H1 (cell line): ENCODE results near the gene KRT83. TPM values are rescaled to one million over a fixed set of nuclear protein-coding genes. Genes with fewer than 3 reads are reported as not detected.

ENCODE experiments used
- CTCF ChIA-PET: fragments of 300-600 bp; sonication (Branson Sonifier 250); formaldehyde crosslinking; loops from one replicate; lab custom pipeline; 2021; ENCODE audit not compliant: partially characterized antibody; lab: Charles Lee
- POLR2A ChIA-PET: fragments of 300-600 bp; sonication (Branson Sonifier 250); formaldehyde crosslinking; loops from one replicate; lab custom pipeline; 2021; ENCODE audit warnings: inconsistent platforms; ENCODE audit not compliant: partially characterized antibody; lab: Charles Lee
- DNase-seq, 2 experiments: peaks; one replicate each; pipeline versions ENCODE4 v3.0.0 to v3.0.0-alpha.2; 2010 to 2022; ENCODE audit warnings: low spot score in 2 of 2, low read depth in 1 of 2, mixed read lengths in 1 of 2
- FAIRE-seq: peaks from 2 replicates; lab custom pipeline; 2011; peaks lifted over from hg19 to GRCh38; lab: Jason Lieb, UNC
- H2AFZ ChIP-seq: 2 replicates; pipeline ENCODE4 v1.8.1; 2012; ENCODE audit warnings: low read length, inconsistent platforms
- H2AK5ac ChIP-seq: 2 replicates; pipeline ENCODE4 v1.6.1; 2013; ENCODE audit warnings: low read depth, low read length
- H2BK120ac ChIP-seq: replicated peaks from 2 replicates; pipeline ENCODE3; 2013; ENCODE audit warnings: low read depth, low read length, inconsistent platforms
- H2BK12ac ChIP-seq: 2 replicates; pipeline ENCODE4 v1.6.1; 2013; ENCODE audit warnings: low read depth, low read length
- H2BK15ac ChIP-seq: 2 replicates; pipeline ENCODE4 v1.6.1; 2013; ENCODE audit warnings: low read length
- H2BK20ac ChIP-seq: 2 replicates; pipeline ENCODE4 v1.6.1; 2013; ENCODE audit warnings: low read length
- H2BK5ac ChIP-seq: 2 replicates; pipeline ENCODE4 v1.6.1; 2013; ENCODE audit warnings: low read depth, low read length
- H3K14ac ChIP-seq: 2 replicates; pipeline ENCODE4 v1.6.1; 2013; ENCODE audit warnings: inconsistent platforms; ENCODE audit not compliant: insufficient read length
- H3K18ac ChIP-seq: 2 replicates; pipeline ENCODE4 v1.6.1; 2013; ENCODE audit warnings: low read length; ENCODE audit errors: extremely low read depth
- H3K23ac ChIP-seq: 2 replicates; pipeline ENCODE4 v1.6.1; 2013; ENCODE audit warnings: inconsistent platforms; ENCODE audit not compliant: insufficient read length
- H3K23me2 ChIP-seq: 2 replicates; pipeline ENCODE4 v1.6.1; 2013; ENCODE audit warnings: low read depth, low read length
- H3K27ac ChIP-seq: 2 replicates; pipeline ENCODE4 v1.6.1; 2011; ENCODE audit warnings: low read depth, low read length, inconsistent platforms
- H3K27me3 ChIP-seq, 4 experiments: replicated peaks in 1 of 4; 1 replicate in 1 of 4; 2 replicates in 3 of 4; pipeline versions ENCODE4 v1.6.1 to v1.8.1; 2011 to 2013; ENCODE audit warnings: low read length in 3 of 4, mild to moderate bottlenecking in 3 of 4, inconsistent platforms in 2 of 4, mixed read lengths in 2 of 4, moderate library complexity in 1 of 4; ENCODE audit not compliant: control insufficient read depth in 3 of 4, insufficient read depth in 3 of 4; ENCODE audit errors: extremely low read depth in 1 of 4
- H3K36me3 ChIP-seq, 4 experiments: 2 replicates each; pipeline versions ENCODE4 v1.6.1 to v1.8.1; 2011 to 2013; ENCODE audit warnings: mild to moderate bottlenecking in 4 of 4, low read length in 3 of 4, moderate library complexity in 2 of 4, control low read depth in 1 of 4, inconsistent platforms in 1 of 4; ENCODE audit not compliant: insufficient read depth in 4 of 4, control insufficient read depth in 2 of 4
- H3K4ac ChIP-seq: replicated peaks from 2 replicates; pipeline ENCODE3; 2013; ENCODE audit warnings: low read length, low read depth, mixed read lengths, inconsistent platforms; ENCODE audit not compliant: insufficient read length
- H3K4me1 ChIP-seq, 4 experiments: replicated peaks in 1 of 4; 1 replicate in 1 of 4; 2 replicates in 3 of 4; pipeline versions ENCODE4 v1.6.1 to v1.8.1; 2011 to 2013; ENCODE audit warnings: low read length in 3 of 4, inconsistent platforms in 2 of 4, mixed read lengths in 1 of 4; ENCODE audit not compliant: insufficient read depth in 4 of 4, control insufficient read depth in 3 of 4
- H3K4me2 ChIP-seq, 2 experiments: 2 replicates each; pipeline versions ENCODE4 v1.6.1 to v1.8.1; 2011 to 2013; ENCODE audit warnings: low read depth in 2 of 2, low read length in 2 of 2, control low read depth in 1 of 2, inconsistent platforms in 1 of 2, mild to moderate bottlenecking in 1 of 2; ENCODE audit not compliant: insufficient read depth in 1 of 2
- H3K4me3 ChIP-seq, 4 experiments: fragments of 200-600, 300-600 bp in 1 of 4; sonication (generic), shearing (Covaris generic), sonication (Bioruptor Twin) in 1 of 4; 2 replicates each; pipeline versions ENCODE4 v1.5.1 to v1.8.1; 2011 to 2016; ENCODE audit warnings: low read length in 4 of 4, low read depth in 3 of 4, control low read depth in 2 of 4, inconsistent platforms in 2 of 4, mild to moderate bottlenecking in 2 of 4, mixed read lengths in 1 of 4, moderate library complexity in 1 of 4; ENCODE audit not compliant: insufficient read depth in 2 of 4; ENCODE audit errors: extremely low read depth in 1 of 4
- H3K56ac ChIP-seq: replicated peaks from 2 replicates; pipeline ENCODE3; 2013; ENCODE audit warnings: low read depth, mild to moderate bottlenecking, mixed read lengths, low read length, inconsistent platforms; ENCODE audit not compliant: insufficient read length
- H3K79me1 ChIP-seq: 2 replicates; pipeline ENCODE4 v1.6.1; 2013; ENCODE audit warnings: low read depth, low read length, control low read depth
- H3K79me2 ChIP-seq, 2 experiments: 2 replicates each; pipeline versions ENCODE4 v1.6.1 to v1.8.1; 2012 to 2013; ENCODE audit warnings: low read length in 2 of 2, mild to moderate bottlenecking in 2 of 2, inconsistent platforms in 1 of 2; ENCODE audit not compliant: insufficient read depth in 2 of 2, control insufficient read depth in 1 of 2
- H3K9ac ChIP-seq, 4 experiments: replicated peaks in 1 of 4; 1 replicate in 1 of 4; 2 replicates in 3 of 4; pipeline versions ENCODE4 v1.6.1 to v1.8.1; 2011 to 2013; ENCODE audit warnings: low read depth in 3 of 4, low read length in 3 of 4, control low read depth in 2 of 4, mild to moderate bottlenecking in 2 of 4, moderate library complexity in 2 of 4, inconsistent platforms in 1 of 4; ENCODE audit errors: extremely low read depth in 1 of 4
- H3K9me3 ChIP-seq, 2 experiments: 2 replicates each; pipeline versions ENCODE4 v1.6.1 to v1.8.1; 2012 to 2013; ENCODE audit warnings: mild to moderate bottlenecking in 2 of 2, moderate library complexity in 2 of 2, control low read depth in 1 of 2, inconsistent platforms in 1 of 2, low read depth in 1 of 2, low read length in 1 of 2, mixed read lengths in 1 of 2; ENCODE audit not compliant: insufficient read depth in 2 of 2
- H4K20me1 ChIP-seq, 2 experiments: replicated peaks in 1 of 2; 2 replicates each; pipeline versions ENCODE3 to v1.8.1; 2011 to 2013; ENCODE audit warnings: inconsistent platforms in 2 of 2, low read length in 2 of 2, mild to moderate bottlenecking in 1 of 2; ENCODE audit not compliant: insufficient read depth in 2 of 2, control insufficient read depth in 1 of 2
- H4K5ac ChIP-seq: 2 replicates; pipeline ENCODE4 v1.6.1; 2013; ENCODE audit warnings: low read length, low read depth, mixed read lengths, inconsistent platforms; ENCODE audit not compliant: insufficient read length
- H4K8ac ChIP-seq: 2 replicates; pipeline ENCODE4 v1.8.0; 2013; ENCODE audit warnings: mild to moderate bottlenecking, moderate library complexity, low read length, inconsistent platforms; ENCODE audit not compliant: insufficient read depth; ENCODE audit errors: extremely low read depth
- H4K91ac ChIP-seq: replicated peaks from 2 replicates; pipeline ENCODE3; 2013; ENCODE audit warnings: low read length, mixed read lengths, inconsistent platforms; ENCODE audit not compliant: insufficient read length
- ATF2 ChIP-seq: IDR thresholded peaks from 2 replicates; pipeline ENCODE4 v1.6.1; 2012; ENCODE audit warnings: low read length, inconsistent platforms
- CBX8 ChIP-seq: fragments of 300-800, 300-1000 bp; sonication (generic); IDR thresholded peaks from 2 replicates; pipeline ENCODE4 v1.7.1; 2016; ENCODE audit warnings: low read depth, low read length, borderline replicate concordance
- CHD2 ChIP-seq: IDR thresholded peaks from 2 replicates; pipeline ENCODE4 v1.6.1; 2012; ENCODE audit warnings: low read length, improper control_type of control experiment
- EGR1 ChIP-seq: IDR thresholded peaks from 2 replicates; pipeline ENCODE4 v1.6.1; 2011; ENCODE audit warnings: low read depth, low read length, borderline replicate concordance
- GABPA ChIP-seq: IDR thresholded peaks from 2 replicates; pipeline ENCODE4 v1.6.1; 2011; ENCODE audit warnings: mild to moderate bottlenecking, low read length, moderate library complexity, borderline replicate concordance; ENCODE audit not compliant: insufficient read depth
- NANOG ChIP-seq: IDR thresholded peaks from 2 replicates; pipeline ENCODE4 v1.6.1; 2011; ENCODE audit warnings: low read length, low read depth, mild to moderate bottlenecking, inconsistent platforms; ENCODE audit not compliant: insufficient read depth, poor library complexity, severe bottlenecking
- PHF8 ChIP-seq: fragments of 200-600 bp; sonication (generic); conservative IDR thresholded peaks from 2 replicates; pipeline ENCODE4 v1.7.1; 2012; ENCODE audit warnings: low read depth, mild to moderate bottlenecking, inconsistent platforms, low read length, moderate library complexity
- RAD21 ChIP-seq, 2 experiments: IDR thresholded peaks in 1 of 2; conservative IDR thresholded peaks in 1 of 2; 2 replicates each; pipeline ENCODE4 v1.6.1; 2011; ENCODE audit warnings: low read depth in 2 of 2, low read length in 2 of 2, improper control_type of control experiment in 1 of 2, inconsistent platforms in 1 of 2, mild to moderate bottlenecking in 1 of 2, moderate library complexity in 1 of 2
- SIN3A ChIP-seq, 2 experiments: IDR thresholded peaks in 1 of 2; conservative IDR thresholded peaks in 1 of 2; 2 replicates each; pipeline ENCODE4 v1.6.1; 2011 to 2012; ENCODE audit warnings: low read length in 2 of 2, improper control_type of control experiment in 1 of 2, low read depth in 1 of 2, mild to moderate bottlenecking in 1 of 2
- SP4 ChIP-seq: IDR thresholded peaks from 2 replicates; pipeline ENCODE4 v1.6.1; 2012; ENCODE audit warnings: low read length, inconsistent platforms
- TEAD4 ChIP-seq: IDR thresholded peaks from 2 replicates; pipeline ENCODE4 v1.6.1; 2012; ENCODE audit warnings: low read depth, low read length, inconsistent platforms, mixed read lengths
- ZNF274 ChIP-seq: IDR thresholded peaks from 2 replicates; pipeline ENCODE4 v1.7.0; 2012; ENCODE audit warnings: low read length, borderline replicate concordance; ENCODE audit errors: extremely low read depth
- WGBS, 2 experiments: shearing (Covaris generic) in 1 of 2; methylation state at CpG; one replicate each; pipeline versions ENCODE4 v1.1.6 to v1.1.7; 2013 to 2015; ENCODE audit warnings: low lambda C conversion rate in 2 of 2, mixed read lengths in 2 of 2, inconsistent platforms in 1 of 2, low coverage in 1 of 2, missing lambda C conversion rate in 1 of 2; ENCODE audit not compliant: insufficient replicate concordance in 2 of 2, insufficient coverage in 1 of 2, insufficient read length in 1 of 2; ENCODE audit errors: extremely low coverage in 1 of 2, missing lambda C conversion rate in 1 of 2; 5-methylcytosine and 5-hydroxymethylcytosine counted together
- polyA plus RNA-seq, 7 experiments: library from polyadenylated mRNA; depleted of rRNA in 3 of 7; stranded (reverse) in 5 of 7; unstranded in 2 of 7; fragments of >200 nt in 5 of 7; fragments of 200-250 nt in 2 of 7; gene quantifications; 1 replicate in 5 of 7; 2 replicates in 1 of 7; 4 replicates in 1 of 7; pipeline versions ENCODE4 v1.2.1 to v1.2.3, GENCODE V29; 2011 to 2013; ENCODE audit warnings: missing spikeins in 2 of 7, mixed read lengths in 2 of 7
- total RNA-seq: library from RNA; stranded (reverse); fragmentation: NEBNext Ultra II Directional; extraction: Animal tissue kit (Norgen Biotek cat#: 25700); gene quantifications from 2 replicates; pipeline ENCODE4 v1.2.1, GENCODE V29; 2021

KRT83 gene
- total and polyA plus RNA-seq, 2 of the 8 experiments (the other 6 are each of a cell fraction or from before 2014, with no cell fraction given) = not detected

- H3K23ac ChIP-seq = no peak overlapping the region
- 84% methylated on average over 3 of the region's 3 CpGs; no CpG with 5 or more reads in 1 of the 2 experiments for WGBS, 2 experiments
- no peak overlapping the region for H2BK120ac ChIP-seq
- no peak overlapping the region for H3K18ac ChIP-seq
- H4K20me1 ChIP-seq = no peaks in the 10 kb centered on the region
- ChIA-PET POLR2A (interaction anchor here (0.6 kb wide), 1 partner anchor 1458 kb away, joined by 3 read pairs; no protein-coding TSS in a partner anchor), CTCF (interaction anchor here (0.9 to 19.8 kb wide), 13 partner anchors 9 to 175 kb away, joined by 3 to 353 read pairs (median 5); partner anchors contain the start of gene KRT83)
- H4K5ac ChIP-seq = no peak overlapping the region
- H3K9ac ChIP-seq = no peak overlapping the region
- H2BK15ac ChIP-seq = no peak overlapping the region
- H3K9me3 ChIP-seq = no peaks in the 10 kb centered on the region
- H2AK5ac ChIP-seq = no peak overlapping the region
- H3K79me1 ChIP-seq = no peaks in the 10 kb centered on the region
- H3K79me2 ChIP-seq = no peaks in the 10 kb centered on the region
- no peak for DNase-seq
- no peak for FAIRE-seq
- no peak overlapping the region for H2AFZ ChIP-seq
- H3K23me2 ChIP-seq = no peaks in the 10 kb centered on the region
- H4K91ac ChIP-seq = no peak overlapping the region
- H3K56ac ChIP-seq = no peak overlapping the region
- no peak overlapping the region for H3K4me2 ChIP-seq
- H2BK12ac ChIP-seq = no peak overlapping the region
- no peak overlapping the region for H4K8ac ChIP-seq
- H3K14ac ChIP-seq = no peak overlapping the region
- no peak overlapping the region for H2BK20ac ChIP-seq
- H2BK5ac ChIP-seq = no peak overlapping the region
- no peaks in the 10 kb centered on the region for H3K27me3 ChIP-seq
- no peak overlapping the region for H3K4ac ChIP-seq
- H3K4me3 ChIP-seq = no peak overlapping the region
- no peak overlapping the region for H3K27ac ChIP-seq
- H3K36me3 ChIP-seq = no peaks in the 10 kb centered on the region
- H3K4me1 ChIP-seq = peaks cover 0 to 3% (median 0%) of the 10 kb centered on the region in 4 experiments; a peak in 1 of 7 replicates
- no peak for TF ChIP-seq PHF8
- TF ChIP-seq SP4 = no peak
- no peak for TF ChIP-seq NANOG
- TF ChIP-seq TEAD4 = no peak
- TF ChIP-seq EGR1 = no peak
- no peak for TF ChIP-seq CHD2
- TF ChIP-seq RAD21 (IDR thresholded peaks at IDR 0.05 in 1 of 2, conservative IDR thresholded peaks at IDR 0.05 in 1 of 2; ENCODE audit: low read depth in 2 of 2, low read length in 2 of 2) = no peak
- no peak for TF ChIP-seq GABPA
- TF ChIP-seq CBX8 = no peak
- no peak for TF ChIP-seq ATF2
- TF ChIP-seq SIN3A (conservative IDR thresholded peaks at IDR 0.05 in 1 of 2, IDR thresholded peaks at IDR 0.05 in 1 of 2; ENCODE audit: low read depth in 1 of 2, low read length in 2 of 2) = no peak
- no peak for TF ChIP-seq ZNF274
Observed at GRCh38 chr12:52331833-52332232, 10.6 kb upstream of the KRT83 start.
